ENCODE measurements around the gene NFIC.
"Not testable (repeated sequence)": the region's sequence is repeated elsewhere in the genome, so short reads cannot be mapped to it uniquely, and the experiment has no call there.

The NFIC gene

GRCh38 chr19:3492131-3492839 is 125.9 kb downstream of the NFIC start:
- no peak for DNase-seq (ENCODE audit: low spot score)

DNA sequence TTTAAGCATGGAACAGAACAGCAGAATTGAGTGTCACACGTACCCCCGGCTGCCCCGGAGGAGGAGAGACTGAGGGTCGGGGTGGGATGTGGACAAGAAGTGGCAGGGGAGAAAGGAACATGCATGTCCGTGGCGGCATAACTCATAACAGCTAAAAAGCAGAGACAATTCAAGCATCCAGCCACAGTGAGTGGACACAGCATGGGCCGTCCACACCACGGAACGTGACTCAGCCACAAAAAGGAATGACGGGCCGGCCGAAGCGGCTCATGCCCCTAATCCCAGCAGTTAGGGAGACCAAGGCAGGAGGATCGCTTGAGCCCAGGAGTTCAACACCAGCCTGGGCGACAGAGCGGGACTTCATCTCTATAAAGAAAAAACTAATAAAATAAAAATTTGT is 126.5 kb downstream of the NFIC start:
- no peak for DNase-seq (ENCODE audit: low spot score)

DNA sequence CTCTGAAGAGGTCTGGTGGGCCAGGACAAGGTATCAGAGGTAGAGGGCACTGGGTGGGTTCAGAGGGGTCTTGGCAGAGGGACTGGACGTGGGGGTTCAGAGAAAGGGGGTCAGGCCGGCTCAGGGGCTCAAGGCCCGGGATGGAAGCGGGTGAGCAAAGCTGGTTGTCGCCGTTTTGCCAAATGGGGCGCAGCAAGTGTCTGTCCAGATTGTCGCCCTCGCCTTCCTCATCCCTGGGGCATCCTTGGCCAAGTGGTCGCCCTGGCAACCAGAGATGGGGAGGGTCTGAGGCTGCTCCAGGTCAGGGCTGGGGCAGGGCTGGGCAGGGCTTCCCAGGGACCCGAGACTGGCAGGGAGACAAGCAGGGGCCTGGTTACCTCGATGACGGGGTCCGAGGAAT is 127.3 kb downstream of the NFIC start:
- no peak for DNase-seq (ENCODE audit: low spot score)

DNA sequence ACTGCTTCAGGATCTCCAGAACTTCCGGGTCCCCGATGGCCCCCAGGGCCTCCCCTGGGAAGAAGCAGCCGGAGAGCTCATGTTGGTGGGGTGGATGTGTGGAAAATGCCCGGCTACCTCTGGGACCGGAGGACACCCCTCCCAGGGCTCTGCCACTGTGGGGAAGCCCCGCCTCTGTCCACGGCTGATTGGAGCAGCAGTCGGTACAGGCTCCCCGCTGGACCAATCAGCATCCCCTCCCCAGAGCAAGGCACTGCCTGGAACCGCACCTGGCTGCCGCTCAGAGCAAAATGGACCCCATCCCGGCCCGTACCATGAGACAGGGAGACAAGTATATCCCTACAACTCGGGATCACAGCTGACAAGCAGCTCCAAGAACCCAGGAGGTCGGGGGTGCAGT is 127.7 kb downstream of the NFIC start:
- DNase-seq (ENCODE audit: low spot score): peak; percentile 21

- DNase-seq (ENCODE audit: low spot score): peak; percentile 69
Observed at GRCh38 chr19:3494559-3494958, 128.2 kb downstream of the NFIC start.

- DNase-seq (ENCODE audit: low spot score): no peak
Observed at GRCh38 chr19:3496392-3497273, 130.2 kb downstream of the NFIC start.

- no peak for DNase-seq (ENCODE audit: low spot score)
Observed at GRCh38 chr19:3497757-3498520, 131.6 kb downstream of the NFIC start.

GRCh38 chr19:3499738-3500428 is 133.5 kb downstream of the NFIC start:
- DNase-seq (ENCODE audit: low spot score): no peak

- peak; percentile 98 for DNase-seq (ENCODE audit: low spot score)
Observed at GRCh38 chr19:3500429-3501101, 134.2 kb downstream of the NFIC start, which contains the start of gene DOHH. Gene DOHH (minus strand): TSS chr19:3500674. CDS start chr19:3496814, 3,860 bp downstream.

GRCh38 chr19:3501780-3502179 is 135.4 kb downstream of the NFIC start:
- DNase-seq (ENCODE audit: low spot score): no peak

DNA sequence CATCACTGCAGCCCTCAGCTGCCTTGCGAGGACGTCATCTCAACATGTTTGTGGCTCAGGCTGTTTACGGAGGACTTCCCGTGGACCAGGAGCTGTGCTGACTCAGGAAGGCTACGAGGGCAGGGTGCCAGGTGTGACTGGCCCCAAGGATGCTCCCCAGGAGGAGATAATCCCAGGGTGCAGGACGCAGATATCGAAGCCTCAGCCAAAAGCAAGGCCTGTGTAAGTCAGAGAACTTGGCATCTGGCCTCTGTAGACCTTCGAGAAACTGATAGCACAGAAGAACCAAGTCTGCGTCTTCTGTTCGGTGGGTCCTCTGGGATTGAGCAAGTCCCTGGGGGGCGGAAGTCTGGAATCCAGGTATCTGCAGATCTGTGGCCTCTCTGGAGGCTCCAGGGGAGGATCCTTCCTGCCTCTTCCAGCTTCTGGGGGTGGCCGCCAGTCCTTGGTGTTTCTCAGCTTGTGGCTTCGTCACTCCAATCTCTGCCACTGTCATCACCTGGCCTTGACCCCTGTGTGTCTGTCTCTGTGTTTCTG is 136.7 kb downstream of the NFIC start:
- DNase-seq (ENCODE audit: low spot score): no peak

DNA sequence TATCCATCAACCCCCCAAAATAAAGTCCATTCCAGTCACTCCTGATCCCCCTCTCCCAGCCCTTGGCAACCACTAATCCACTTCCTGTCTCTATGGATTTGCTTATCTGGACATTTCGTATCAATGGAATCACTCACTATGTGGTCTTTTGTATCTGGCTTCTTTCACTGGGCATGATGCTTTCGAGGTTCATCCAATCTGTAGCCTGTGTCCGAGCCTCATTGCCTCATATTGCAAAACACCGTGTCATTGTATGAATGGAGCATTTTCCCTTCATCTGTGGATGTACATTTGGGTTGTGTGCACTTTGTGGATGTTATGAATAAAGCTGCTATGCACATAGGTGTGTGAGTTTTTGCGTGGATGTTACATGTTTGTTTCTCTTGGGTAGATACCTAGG is 138.4 kb downstream of the NFIC start:
- no peak for DNase-seq (ENCODE audit: low spot score)

DNA sequence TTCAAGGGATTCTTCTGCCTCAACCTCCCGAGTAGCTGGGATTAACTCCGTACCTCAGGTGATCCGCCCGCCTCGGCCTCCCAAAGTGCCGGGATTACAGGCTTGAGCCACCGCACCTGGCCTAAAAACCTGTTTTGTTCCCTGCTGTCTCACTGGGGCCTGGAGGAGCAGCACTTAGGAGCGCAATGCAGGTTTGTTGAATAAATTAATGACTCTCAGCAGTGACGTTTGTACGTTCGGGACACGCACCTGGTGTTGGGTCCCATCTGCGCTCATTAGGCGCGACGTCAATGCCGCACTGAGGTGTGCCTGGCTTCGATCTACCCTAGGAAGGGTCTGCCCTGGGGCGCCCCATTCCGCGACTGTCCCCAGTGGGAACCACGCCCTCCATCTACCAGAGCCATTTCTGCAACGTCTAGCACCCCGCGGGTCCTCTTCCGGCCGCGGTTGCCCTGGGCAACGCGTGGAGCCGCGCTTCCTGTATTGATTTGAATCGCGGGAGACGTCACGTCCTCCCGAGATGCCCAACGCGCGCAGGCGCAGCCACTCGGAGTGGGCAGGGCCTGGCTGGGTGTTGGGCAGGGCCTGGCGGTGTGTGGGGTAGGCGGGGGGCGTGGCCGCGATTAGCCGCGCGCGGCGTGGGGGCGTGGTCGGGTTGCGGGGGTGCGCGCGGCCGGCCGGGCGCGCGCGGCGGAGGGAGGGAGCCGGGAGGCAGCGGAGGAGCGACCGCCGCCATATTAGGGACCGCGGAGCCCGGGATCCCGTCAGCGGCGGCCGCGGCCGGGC is 139.4 kb downstream of the NFIC start, which contains the start of gene FZR1:
Gene FZR1, plus strand, starts transcription at position 714 of the 786 bp plus-strand sequence. CDS start 16,679 bp downstream, outside the sequence.
- DNase-seq (ENCODE audit: low spot score): peak; percentile 100

- peak; percentile 26 for DNase-seq (ENCODE audit: low spot score)
Observed at GRCh38 chr19:3506384-3507340, 140.3 kb downstream of the NFIC start.

DNA sequence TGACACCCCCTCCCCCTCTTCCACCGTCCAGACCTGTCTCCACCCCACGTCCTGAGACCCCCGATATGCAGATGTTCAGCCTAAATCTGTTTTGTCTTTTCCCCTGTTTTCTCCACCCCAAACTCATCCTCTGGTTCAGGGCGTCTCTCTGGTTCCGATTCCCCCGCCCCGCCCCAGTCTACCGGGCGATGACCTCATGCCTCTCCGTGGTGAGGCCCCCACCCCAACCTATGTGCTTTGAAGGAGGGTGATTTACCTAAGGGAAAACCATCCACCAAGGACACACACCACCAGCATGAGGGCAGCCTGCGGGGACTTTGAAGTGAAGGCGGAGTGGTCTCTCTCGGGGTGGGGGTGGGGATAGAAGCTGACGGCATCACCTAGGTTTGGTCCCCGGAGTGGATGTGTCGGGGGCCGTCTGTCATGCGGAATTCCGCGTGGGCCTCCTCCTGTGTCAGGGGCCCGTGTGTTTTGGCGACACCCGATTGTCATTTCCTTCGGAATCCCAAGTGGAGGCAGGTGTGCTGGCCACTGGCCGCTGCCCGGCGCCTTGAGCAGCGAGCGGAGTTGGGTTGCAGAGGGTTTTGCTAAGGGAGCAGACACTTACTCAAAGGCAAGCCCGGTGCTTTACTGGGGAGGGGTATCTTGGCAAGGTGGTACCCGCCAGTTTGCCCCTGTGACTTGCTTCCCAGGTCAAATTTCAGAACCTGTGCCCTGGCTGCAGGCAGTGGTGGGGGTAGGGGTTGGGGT is 141.2 kb downstream of the NFIC start:
- peak; percentile 50 for DNase-seq (ENCODE audit: low spot score)

DNA sequence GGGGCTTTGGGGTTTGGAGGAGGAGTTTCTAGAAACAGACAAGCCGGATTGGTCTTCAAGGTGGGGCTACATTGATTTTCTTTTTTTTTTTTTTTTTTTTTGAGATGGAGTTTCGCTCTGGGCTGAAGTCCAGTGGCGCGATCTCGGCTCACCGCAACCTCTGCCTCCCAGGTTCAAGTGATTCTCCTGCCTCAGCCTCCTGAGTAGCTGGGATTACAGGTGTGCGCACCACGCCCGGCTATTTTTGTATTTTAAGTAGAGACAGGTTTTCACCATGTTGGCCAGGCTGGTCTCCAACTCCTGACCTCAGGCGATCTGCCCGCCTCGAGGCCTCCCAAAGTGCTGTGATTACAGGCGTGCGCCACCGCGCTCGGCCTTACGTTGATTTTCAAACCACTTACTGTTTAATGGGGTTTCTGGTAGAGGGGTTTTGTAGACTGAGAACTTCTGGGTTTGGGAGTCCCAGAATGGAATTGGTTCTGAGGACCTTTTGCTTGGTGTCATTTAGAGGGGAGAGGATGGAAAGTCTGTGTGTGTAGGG is 141.8 kb downstream of the NFIC start:
- not testable (repeated sequence) for DNase-seq (ENCODE audit: low spot score)

- no peak for DNase-seq (ENCODE audit: low spot score)
Observed at GRCh38 chr19:3508771-3509535, 142.6 kb downstream of the NFIC start.
